Measurements from ENCODE around the gene LIPA. TPM values are rescaled to one million over a fixed set of nuclear protein-coding genes. Genes with fewer than 3 reads are reported as not detected.

The LIPA gene
- total RNA-seq, 8 experiments from 2014 or later: 21.1 to 350 (median 36.2) TPM

DNA sequence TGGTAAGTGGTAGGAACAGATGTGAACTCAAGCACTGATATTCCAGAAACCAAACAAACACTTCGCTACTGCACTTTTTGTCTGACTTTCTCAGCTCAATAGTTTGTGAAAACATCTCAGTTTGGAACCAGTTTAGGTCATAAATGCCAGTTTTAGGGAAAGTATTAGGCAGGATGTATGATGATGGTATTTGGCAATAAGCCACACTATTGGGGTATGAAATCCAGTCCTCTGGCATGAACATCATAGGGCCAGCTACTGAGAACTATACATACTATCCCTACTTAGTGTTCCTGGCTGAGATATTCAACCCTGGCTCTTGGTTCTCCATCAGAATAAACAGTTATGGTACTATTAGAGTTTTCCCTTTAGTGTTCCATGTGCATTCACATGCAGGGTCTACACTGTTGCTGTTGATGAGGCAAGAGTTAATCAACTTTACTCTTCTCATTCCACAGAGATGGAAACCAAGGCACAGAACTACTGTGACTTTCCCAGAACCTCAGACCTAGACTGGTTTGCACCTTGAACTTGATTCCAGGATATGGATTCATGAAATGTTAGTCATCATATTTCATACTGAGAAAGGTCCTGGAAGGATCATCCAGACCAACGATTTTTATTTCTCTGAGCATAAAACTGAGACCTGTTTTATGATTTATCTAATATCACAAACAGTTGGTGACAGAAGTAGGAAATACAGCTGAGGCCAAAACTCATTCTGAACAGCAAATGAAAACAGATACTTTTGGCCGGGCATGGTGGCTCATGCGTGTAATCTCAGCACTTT lies 30.2 kb upstream of the LIPA start:
- in situ Hi-C loops (cut with MboI; ENCODE audit: low pct_unique_long_range_greater_than_20kb in 2 of 9, low sequenced_read_pairs in 9 of 9, unreplicated experiment in 9 of 9): no loop called here
- WGBS, 10 experiments: 53 to 100% (median 90%) methylated on average over 1 to 4 of the region's 4 CpGs; no CpG with 5 or more reads in 1 of the 10 experiments
- Histone ChIP-seq H3K4me1 (replicated peaks in 1 of 2) (peaks cover 21 to 23% of the 10 kb centered on the region in 2 donors), H3K4me3 (no peak overlapping the region), H3K27ac (no peak overlapping the region)
- no peak for ATAC-seq (replicated peaks in 6 of 8)

DNA sequence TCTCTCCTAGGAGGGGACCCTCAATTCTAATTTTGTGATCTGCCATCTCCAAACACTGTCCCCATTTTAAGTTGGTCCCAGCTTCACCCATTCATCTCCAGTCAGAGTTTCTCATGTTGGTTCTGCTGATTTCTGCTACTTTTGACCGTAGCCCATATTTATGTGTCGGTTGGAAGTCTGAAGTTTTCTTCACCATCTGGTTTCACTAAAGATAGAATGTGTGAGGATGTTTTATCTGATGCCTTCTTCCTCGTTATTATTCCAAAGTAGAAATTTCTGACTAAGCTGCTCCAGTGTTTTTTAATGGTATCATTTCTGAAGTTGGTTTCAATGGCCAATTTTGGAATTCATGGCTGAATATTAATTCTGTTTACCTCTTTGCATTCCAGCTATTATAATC lies 28.9 kb upstream of the LIPA start:
- in situ Hi-C loops (cut with MboI; ENCODE audit: low pct_unique_long_range_greater_than_20kb in 2 of 9, low sequenced_read_pairs in 9 of 9, unreplicated experiment in 9 of 9): no loop called here
- ATAC-seq (replicated peaks in 6 of 8): no peak
- H3K27ac ChIP-seq: no peak overlapping the region
- no peak overlapping the region for H3K4me3 ChIP-seq
- 0 to 100% (median 85%) methylated on average over 1 to 3 of the region's 3 CpGs; no CpG with 5 or more reads in 1 of the 10 experiments for WGBS, 10 experiments
- peaks cover 21 to 23% of the 10 kb centered on the region in 2 donors for H3K4me1 ChIP-seq (replicated peaks in 1 of 2)

DNA sequence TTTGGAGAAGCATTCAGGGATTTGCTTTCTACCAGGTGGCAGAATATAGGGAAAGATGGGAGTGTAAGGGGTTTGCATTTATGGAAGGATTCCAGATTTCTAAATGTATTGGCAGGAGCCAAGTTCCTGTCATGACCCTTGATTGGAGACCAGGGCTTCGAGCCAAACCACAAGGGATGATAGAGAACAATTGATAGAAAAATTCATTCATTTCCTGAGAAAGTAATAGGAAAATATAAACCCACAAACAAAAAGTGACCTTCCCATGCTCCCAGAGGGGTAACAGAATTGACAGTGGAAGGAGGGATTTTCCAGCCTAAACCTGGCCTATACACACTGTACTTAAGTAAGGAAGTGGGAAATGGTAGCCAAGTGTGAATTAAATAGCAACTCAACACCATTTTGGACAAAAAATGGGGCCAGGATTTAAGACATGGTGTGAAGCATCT lies 27.9 kb upstream of the LIPA start:
- H3K4me1 ChIP-seq (replicated peaks in 1 of 2): peaks cover 18 to 20% of the 10 kb centered on the region in 2 donors
- 33 to 100% (median 100%) methylated on average over 1 of the region's 1 CpG; no CpG with 5 or more reads in 3 of the 10 experiments for WGBS, 10 experiments
- ATAC-seq (replicated peaks in 6 of 8): no peak
- in situ Hi-C loops (cut with MboI; ENCODE audit: low pct_unique_long_range_greater_than_20kb in 2 of 9, low sequenced_read_pairs in 9 of 9, unreplicated experiment in 9 of 9): no loop called here
- no peak overlapping the region for H3K4me3 ChIP-seq
- no peak overlapping the region for H3K27ac ChIP-seq

DNA sequence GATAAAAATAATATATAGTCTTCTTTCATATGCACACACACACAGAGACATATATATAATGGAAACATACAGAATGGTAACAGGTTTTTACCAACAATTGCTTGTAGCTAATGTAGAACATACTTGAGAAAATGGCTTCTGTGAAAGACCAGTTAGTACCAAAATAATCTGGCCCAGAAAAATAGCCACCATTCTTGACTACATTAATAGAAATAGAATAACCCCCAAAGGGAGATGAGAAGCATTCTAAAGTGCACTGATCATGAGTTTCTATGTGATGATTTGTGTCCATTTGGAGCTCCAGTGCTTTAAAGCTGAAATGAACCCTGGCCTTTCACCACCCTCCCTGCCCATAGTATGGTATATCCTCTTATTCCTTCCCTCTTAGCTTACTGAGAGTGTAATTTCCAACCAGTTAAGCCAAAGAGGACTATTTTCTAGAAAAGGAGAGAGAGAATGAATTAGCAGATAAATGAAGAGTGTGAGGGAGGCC lies 27.4 kb upstream of the LIPA start:
- no peak overlapping the region for H3K27ac ChIP-seq
- peaks cover 13 to 16% of the 10 kb centered on the region in 2 donors for H3K4me1 ChIP-seq (replicated peaks in 1 of 2)
- in situ Hi-C loops (cut with MboI; ENCODE audit: low pct_unique_long_range_greater_than_20kb in 2 of 9, low sequenced_read_pairs in 9 of 9, unreplicated experiment in 9 of 9): no loop called here
- no peak for ATAC-seq (replicated peaks in 6 of 8)
- H3K4me3 ChIP-seq: no peak overlapping the region

DNA sequence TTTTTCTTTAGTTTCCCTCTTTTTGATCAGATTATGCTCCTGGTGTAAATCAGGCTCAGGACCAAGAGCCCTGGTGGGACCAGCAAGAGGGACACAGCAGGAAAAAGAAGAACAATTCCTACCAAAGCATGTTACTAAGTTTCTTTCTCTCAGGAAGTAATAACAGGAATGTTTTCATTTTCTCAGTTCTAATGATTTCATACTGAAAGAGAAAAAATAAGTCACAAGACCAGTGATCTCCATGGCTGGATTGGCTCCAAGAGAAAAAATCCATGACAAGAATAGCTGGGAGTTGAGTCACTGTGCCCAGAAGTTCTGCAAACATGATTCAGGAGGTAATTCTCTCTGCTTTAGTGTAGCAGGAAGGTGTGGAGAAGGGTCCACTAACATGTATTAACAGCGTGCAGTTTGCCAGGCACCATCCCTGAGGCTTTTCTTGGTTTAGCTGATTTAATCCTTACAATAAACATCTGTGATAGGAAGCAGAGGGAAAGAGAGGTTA lies 26.5 kb upstream of the LIPA start:
- peak in 7 of 8 experiments; percentile 39 to 93 (median 73) for ATAC-seq (replicated peaks in 6 of 8)
- no peak overlapping the region for H3K4me3 ChIP-seq
- H3K4me1 ChIP-seq (replicated peaks in 1 of 2): peaks cover 4 to 9% of the 10 kb centered on the region in 2 donors
- in situ Hi-C loops (cut with MboI; ENCODE audit: low pct_unique_long_range_greater_than_20kb in 2 of 9, low sequenced_read_pairs in 9 of 9, unreplicated experiment in 9 of 9): no loop called here
- no peak overlapping the region for H3K27ac ChIP-seq
- 0 to 100% (median 48%) methylated on average over 1 of the region's 1 CpG; no CpG with 5 or more reads in 2 of the 10 experiments for WGBS, 10 experiments

DNA sequence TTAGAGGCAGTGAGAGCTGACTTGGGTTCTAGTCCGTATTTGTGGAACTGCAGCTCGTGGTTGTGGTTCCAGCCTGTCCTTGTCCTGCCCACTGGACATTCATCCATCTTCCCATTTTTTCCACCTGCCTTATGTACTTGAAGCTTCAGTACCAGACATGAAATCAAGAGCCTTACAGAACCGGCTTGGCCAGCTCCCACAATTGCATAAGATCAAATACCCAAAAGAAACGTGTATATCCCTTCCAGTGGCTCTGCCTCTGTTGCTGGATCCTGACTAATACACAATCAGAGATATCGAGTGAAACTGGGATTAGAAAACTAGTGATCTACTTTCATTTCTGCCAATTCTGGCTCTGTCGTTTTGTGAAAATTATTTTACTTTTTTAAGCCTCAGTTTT lies 23.8 kb upstream of the LIPA start:
- Histone ChIP-seq H3K27ac (no peak overlapping the region), H3K4me1 (replicated peaks in 1 of 2) (peaks cover 0 to 4% of the 10 kb centered on the region in 2 donors), H3K4me3 (no peak overlapping the region)
- ATAC-seq (replicated peaks in 6 of 8): peak in 1 of 8 experiments; percentile 6
- in situ Hi-C loops (cut with MboI; ENCODE audit: low pct_unique_long_range_greater_than_20kb in 2 of 9, low sequenced_read_pairs in 9 of 9, unreplicated experiment in 9 of 9): no loop called here
- WGBS, 10 experiments: 0 to 84% (median 67%) methylated on average over 1 to 5 of the region's 6 CpGs; no CpG with 5 or more reads in 1 of the 10 experiments

DNA sequence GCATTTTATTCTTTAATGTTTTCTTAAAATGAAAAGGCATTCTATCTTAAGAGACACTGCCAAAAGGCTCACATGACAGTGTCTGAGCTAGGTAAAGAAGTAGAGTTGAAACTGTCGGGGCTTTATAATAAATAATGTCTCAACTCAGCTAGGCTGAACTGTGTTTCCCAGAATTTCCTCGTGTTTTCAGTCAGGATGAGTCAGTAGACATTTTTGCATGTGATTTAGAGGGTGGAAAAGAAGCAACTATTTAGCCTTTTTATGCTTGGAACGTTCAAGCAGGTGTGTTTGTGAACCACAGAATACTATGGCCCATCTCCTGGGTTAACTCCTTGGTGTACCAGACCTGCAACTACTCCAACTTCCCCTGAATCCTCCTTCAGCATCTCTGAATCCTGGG lies 23.4 kb upstream of the LIPA start:
- Histone ChIP-seq H3K27ac (no peak overlapping the region), H3K4me3 (no peak overlapping the region), H3K4me1 (replicated peaks in 1 of 2) (peaks cover 0 to 4% of the 10 kb centered on the region in 2 donors)
- in situ Hi-C loops (cut with MboI; ENCODE audit: low pct_unique_long_range_greater_than_20kb in 2 of 9, low sequenced_read_pairs in 9 of 9, unreplicated experiment in 9 of 9): no loop called here
- ATAC-seq (replicated peaks in 6 of 8): peak; percentile 47 to 82 (median 69)
- WGBS, 10 experiments: 0 to 50% (median 18%) methylated on average over 1 to 3 of the region's 3 CpGs; no CpG with 5 or more reads in 2 of the 10 experiments

DNA sequence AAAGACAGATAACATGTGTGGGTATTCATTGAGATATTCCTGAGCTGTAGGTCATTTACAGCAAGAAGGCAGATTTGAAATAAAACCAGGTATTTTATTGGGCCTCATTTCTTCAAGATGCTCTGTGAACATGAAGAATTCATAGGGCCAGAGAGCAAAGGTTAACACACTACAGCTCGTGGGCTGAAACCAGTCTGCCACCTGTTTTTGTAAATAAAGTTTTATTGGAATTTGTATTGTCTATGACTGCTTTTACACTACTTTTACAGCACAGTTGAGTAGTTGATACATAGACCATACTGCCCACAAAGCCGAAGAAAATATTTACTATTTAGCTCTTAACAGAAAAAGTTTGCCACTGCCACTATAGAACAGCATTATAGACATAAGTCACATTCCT lies 22.1 kb upstream of the LIPA start:
- no peak overlapping the region for H3K27ac ChIP-seq
- H3K4me3 ChIP-seq: no peak overlapping the region
- 50 to 100% (median 78%) methylated on average over 1 to 2 of the region's 2 CpGs; no CpG with 5 or more reads in 1 of the 10 experiments for WGBS, 10 experiments
- in situ Hi-C loops (cut with MboI; ENCODE audit: low pct_unique_long_range_greater_than_20kb in 2 of 9, low sequenced_read_pairs in 9 of 9, unreplicated experiment in 9 of 9): no loop called here
- peaks cover 0 to 4% of the 10 kb centered on the region in 2 donors for H3K4me1 ChIP-seq (replicated peaks in 1 of 2)
- ATAC-seq (replicated peaks in 6 of 8): no peak

DNA sequence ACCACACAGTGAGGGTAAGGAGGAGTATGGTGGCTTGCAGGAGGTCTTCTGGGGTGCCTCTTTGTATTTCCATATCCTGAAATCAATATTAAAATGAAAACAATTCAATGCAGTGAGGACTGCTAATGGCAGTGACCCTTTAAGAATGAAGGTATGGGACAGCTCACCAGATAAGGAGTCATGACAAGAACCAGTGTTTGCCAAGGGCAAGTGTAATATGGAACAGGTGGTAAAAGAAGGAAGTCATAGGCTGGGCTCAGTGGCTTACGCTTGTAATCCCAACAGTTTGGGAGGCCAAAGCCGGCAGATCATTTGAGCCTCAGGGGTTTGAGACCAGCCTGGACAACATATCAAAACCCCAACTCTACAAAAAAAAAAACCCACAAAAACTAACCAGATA lies 20.0 kb upstream of the LIPA start:
- in situ Hi-C loops (cut with MboI; ENCODE audit: low pct_unique_long_range_greater_than_20kb in 2 of 9, low sequenced_read_pairs in 9 of 9, unreplicated experiment in 9 of 9): no loop called here
- Histone ChIP-seq H3K4me1 (replicated peaks in 1 of 2) (peaks cover 3 to 4% of the 10 kb centered on the region in 2 donors), H3K27ac (no peak overlapping the region), H3K4me3 (no peak overlapping the region)
- WGBS, 10 experiments: 73 to 100% (median 92%) methylated on average over 1 to 2 of the region's 2 CpGs; no CpG with 5 or more reads in 3 of the 10 experiments
- no peak for ATAC-seq (replicated peaks in 6 of 8)

DNA sequence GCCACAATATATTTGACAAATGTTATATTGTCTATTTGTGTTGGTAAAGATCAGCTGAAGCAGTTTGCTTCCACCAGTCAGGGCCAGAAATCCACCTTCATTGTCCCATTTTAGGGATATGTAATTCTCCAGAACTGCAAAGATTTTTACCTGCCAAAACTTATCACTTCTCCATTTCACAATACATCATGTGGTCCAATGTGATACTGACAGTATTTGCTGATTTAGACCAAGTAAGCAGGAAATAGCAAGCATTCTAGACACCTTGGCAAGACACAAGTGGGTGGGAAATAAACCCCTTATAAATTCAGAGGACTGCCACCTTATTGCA lies 18.5 kb upstream of the LIPA start:
- no peak for ATAC-seq (replicated peaks in 6 of 8)
- in situ Hi-C loops (cut with MboI; ENCODE audit: low pct_unique_long_range_greater_than_20kb in 2 of 9, low sequenced_read_pairs in 9 of 9, unreplicated experiment in 9 of 9): no loop called here
- no peak overlapping the region for H3K4me3 ChIP-seq
- no peak overlapping the region for H3K27ac ChIP-seq
- H3K4me1 ChIP-seq (replicated peaks in 1 of 2): peaks cover 4% of the 10 kb centered on the region in 2 donors

DNA sequence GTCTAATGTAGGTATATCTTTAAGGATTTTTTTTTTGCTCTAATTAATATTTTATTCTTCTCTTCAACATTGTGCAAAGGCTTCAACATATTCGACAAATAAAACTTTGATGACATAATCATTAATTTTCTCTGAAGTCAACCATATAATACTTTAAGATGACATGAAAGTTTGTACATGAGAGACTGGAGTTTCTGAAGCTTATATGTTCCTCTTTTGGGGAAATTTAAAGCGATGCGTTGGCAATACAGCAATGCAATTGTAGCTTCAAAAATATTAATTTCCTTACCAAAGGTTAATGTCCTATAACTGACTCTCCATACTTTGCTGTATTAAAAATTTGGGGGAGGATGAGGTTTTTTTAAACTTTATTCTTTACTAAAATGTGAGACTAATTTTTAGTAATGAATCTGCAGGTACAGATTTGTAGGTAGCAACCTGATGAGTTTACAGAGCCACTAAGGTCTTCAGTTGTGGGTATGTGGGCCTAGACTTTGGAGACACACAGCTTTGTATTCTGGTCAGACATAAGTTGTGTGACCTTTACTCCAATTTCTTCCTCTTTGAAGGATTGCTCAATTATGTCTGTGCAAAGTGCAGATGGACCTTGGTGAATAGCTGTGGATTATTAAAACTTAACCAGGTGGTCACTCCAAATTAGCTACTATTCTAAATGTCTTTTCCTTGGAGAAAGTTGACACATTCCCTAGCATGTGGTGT lies 18.0 kb upstream of the LIPA start:
- 67 to 100% (median 94%) methylated on average over 1 to 3 of the region's 3 CpGs; no CpG with 5 or more reads in 1 of the 10 experiments for WGBS, 10 experiments
- in situ Hi-C loops (cut with MboI; ENCODE audit: low pct_unique_long_range_greater_than_20kb in 2 of 9, low sequenced_read_pairs in 9 of 9, unreplicated experiment in 9 of 9): no loop called here
- peaks cover under 1 to 4% of the 10 kb centered on the region in 2 donors for H3K4me1 ChIP-seq (replicated peaks in 1 of 2)
- no peak overlapping the region for H3K27ac ChIP-seq
- ATAC-seq (replicated peaks in 6 of 8): no peak
- no peak overlapping the region for H3K4me3 ChIP-seq

DNA sequence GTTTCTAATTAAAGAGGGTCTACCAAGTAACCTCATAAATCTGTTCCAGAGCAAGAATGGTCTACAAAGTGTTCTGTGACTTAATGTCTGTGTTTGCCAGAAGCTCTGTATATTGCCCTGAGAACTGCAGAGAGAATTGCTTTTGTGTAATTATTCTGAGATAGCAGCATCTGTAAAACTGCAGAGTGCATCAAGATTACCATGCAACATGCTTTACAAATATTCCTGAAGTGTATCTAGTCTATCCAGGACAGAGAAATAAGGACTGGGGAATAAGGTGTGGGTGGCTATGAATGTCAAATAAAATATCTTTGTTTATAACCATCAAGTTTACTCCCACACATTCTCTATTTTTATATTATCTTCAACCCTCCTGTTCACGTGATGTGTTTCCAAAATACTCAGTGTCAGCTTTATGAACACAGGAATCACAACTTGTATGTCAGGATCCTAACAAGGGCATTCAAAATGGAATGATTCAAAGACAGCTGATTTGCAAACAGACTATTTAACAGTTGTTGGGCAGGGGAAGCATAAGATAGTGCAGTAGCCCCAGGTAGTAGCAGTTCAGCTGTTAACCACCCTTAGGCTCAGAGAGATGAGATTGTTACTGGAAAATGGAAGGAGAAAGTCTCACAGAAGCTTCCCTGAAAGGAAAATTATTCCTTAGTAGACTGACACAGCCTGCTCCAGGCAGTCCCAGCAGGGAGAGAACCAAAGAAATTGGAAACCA lies 15.3 kb upstream of the LIPA start:
- Histone ChIP-seq H3K27ac (no peak overlapping the region), H3K4me3 (no peak overlapping the region), H3K4me1 (replicated peaks in 1 of 2) (peaks cover 0 to 4% of the 10 kb centered on the region in 2 donors)
- in situ Hi-C loops (cut with MboI; ENCODE audit: low pct_unique_long_range_greater_than_20kb in 2 of 9, low sequenced_read_pairs in 9 of 9, unreplicated experiment in 9 of 9): no loop called here
- WGBS, 10 experiments: 33 to 100% (median 82%) methylated on average over 1 of the region's 1 CpG; no CpG with 5 or more reads in 3 of the 10 experiments
- peak in 4 of 8 experiments; percentile 12 to 49 (median 24) for ATAC-seq (replicated peaks in 6 of 8)
